Nephron (organoid): ENCODE results near the gene LPAR1.
"Not testable (repeated sequence)": the region's sequence is repeated elsewhere in the genome, so short reads cannot be mapped to it uniquely, and the experiment has no call there.

ENCODE experiments used
- H3K27ac Mint-ChIP-seq, 3 experiments: 2 replicates each; pipeline ENCODE4 v1.8.0; 2020; ENCODE audit warnings: mixed read lengths in 3 of 3, mild to moderate bottlenecking in 2 of 3, moderate library complexity in 1 of 3
- H3K27me3 Mint-ChIP-seq: 2 replicates; pipeline ENCODE4 v1.8.0; 2021; ENCODE audit warnings: low read depth, mild to moderate bottlenecking, moderate library complexity, mixed read lengths
- H3K36me3 Mint-ChIP-seq: 2 replicates; pipeline ENCODE4 v1.8.0; 2020; ENCODE audit warnings: low read depth, mixed read lengths
- H3K4me1 Mint-ChIP-seq: 2 replicates; pipeline ENCODE4 v1.8.0; 2020; ENCODE audit warnings: mixed read lengths
- H3K4me3 Mint-ChIP-seq, 3 experiments: 2 replicates each; pipeline ENCODE4 v1.8.0; 2020; ENCODE audit warnings: mild to moderate bottlenecking in 3 of 3, mixed read lengths in 3 of 3, moderate library complexity in 2 of 3
- H3K9me3 Mint-ChIP-seq: 2 replicates; pipeline ENCODE4 v1.8.0; 2020; ENCODE audit warnings: mixed read lengths
- TF ChIP-seq, protein P1 (sequence below), 3 experiments: fragments of 200-600 bp; sonication (generic); IDR thresholded peaks; one replicate each; pipeline ENCODE4 v1.5.0; 2021; ENCODE audit warnings: antibody characterized with exemption in 3 of 3; ENCODE audit not compliant: unreplicated experiment in 3 of 3

LPAR1 gene

DNA sequence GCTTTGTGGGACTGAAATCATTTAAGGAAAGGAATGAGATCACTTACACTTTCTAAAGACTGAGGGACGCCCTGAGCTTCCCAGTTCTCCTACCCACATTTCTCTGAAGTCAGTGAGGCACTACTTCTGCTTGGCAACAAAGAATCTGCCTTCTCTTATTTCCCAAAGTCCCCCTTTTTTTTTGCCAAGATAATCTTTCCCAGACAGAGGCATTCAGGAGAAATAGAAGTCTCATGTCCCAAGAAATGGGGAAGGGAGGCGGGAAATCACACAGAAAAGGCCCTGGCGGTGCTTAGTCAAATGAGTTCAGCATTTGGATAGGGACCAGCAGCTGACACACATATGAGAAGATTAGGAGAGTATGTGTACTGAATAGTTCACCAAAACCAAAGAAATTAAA is 210.0 kb downstream of the LPAR1 start:
- TF ChIP-seq, protein P1, sequence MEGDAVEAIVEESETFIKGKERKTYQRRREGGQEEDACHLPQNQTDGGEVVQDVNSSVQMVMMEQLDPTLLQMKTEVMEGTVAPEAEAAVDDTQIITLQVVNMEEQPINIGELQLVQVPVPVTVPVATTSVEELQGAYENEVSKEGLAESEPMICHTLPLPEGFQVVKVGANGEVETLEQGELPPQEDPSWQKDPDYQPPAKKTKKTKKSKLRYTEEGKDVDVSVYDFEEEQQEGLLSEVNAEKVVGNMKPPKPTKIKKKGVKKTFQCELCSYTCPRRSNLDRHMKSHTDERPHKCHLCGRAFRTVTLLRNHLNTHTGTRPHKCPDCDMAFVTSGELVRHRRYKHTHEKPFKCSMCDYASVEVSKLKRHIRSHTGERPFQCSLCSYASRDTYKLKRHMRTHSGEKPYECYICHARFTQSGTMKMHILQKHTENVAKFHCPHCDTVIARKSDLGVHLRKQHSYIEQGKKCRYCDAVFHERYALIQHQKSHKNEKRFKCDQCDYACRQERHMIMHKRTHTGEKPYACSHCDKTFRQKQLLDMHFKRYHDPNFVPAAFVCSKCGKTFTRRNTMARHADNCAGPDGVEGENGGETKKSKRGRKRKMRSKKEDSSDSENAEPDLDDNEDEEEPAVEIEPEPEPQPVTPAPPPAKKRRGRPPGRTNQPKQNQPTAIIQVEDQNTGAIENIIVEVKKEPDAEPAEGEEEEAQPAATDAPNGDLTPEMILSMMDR (IDR thresholded peaks at IDR 0.05; ENCODE audit: unreplicated experiment in 3 of 3): no peak
- no peak overlapping the region for H3K4me3 Mint-ChIP-seq
- no peaks in the 10 kb centered on the region for H3K36me3 Mint-ChIP-seq
- H3K9me3 Mint-ChIP-seq: peaks cover 13% of the 10 kb centered on the region
- no peaks in the 10 kb centered on the region for H3K27me3 Mint-ChIP-seq
- H3K27ac Mint-ChIP-seq: peak overlapping the region in 1 of 3 experiments; percentile 11
- H3K4me1 Mint-ChIP-seq: peaks cover 6% of the 10 kb centered on the region

DNA sequence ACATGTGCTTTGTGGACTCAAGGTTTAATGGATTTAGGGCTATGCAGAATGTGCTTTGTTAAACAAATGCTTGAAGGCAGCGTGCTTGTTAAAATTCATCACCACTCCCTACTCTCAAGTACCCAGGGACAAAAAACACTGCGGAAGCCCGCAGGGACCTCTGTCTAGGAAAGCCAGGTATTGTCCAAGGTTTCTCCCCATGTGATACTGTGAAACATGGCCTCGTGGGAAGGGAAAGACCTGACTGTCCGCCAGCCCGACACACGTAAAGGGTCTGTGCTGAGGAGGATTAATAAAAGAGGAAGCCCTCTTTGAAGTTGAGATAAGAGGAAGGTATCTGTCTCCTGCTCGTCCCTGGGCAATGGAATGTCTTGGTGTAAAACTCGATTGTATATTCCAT is 211.9 kb downstream of the LPAR1 start:
- H3K36me3 Mint-ChIP-seq, H3K4me1 Mint-ChIP-seq, H3K4me3 Mint-ChIP-seq, H3K27ac Mint-ChIP-seq, H3K27me3 Mint-ChIP-seq: not testable (repeated sequence)
- peaks cover 13% of the 10 kb centered on the region for H3K9me3 Mint-ChIP-seq

DNA sequence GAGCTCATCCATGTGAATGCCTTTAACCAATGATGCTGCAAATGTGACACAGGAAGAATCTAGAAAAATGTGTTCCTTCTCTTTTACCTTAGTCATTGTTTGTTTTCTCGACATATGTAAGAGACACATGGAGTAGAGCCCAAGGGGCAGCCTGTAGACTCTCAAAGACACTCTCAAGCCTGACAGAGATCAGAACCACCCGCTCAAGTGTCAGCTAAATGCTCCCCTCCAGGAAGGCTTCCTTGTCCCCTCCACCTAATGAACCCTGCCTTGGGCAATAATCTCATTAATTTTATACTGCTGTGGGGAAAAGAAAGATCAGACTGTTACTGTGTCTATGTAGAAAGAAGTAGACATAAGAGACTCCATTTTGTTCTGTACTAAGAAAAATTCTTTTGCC is 212.3 kb downstream of the LPAR1 start:
- no peak overlapping the region for H3K27ac Mint-ChIP-seq
- no peaks in the 10 kb centered on the region for H3K27me3 Mint-ChIP-seq
- H3K36me3 Mint-ChIP-seq: no peaks in the 10 kb centered on the region
- H3K4me1 Mint-ChIP-seq: peaks cover 14% of the 10 kb centered on the region
- TF ChIP-seq, protein P1 (IDR thresholded peaks at IDR 0.05; ENCODE audit: unreplicated experiment in 3 of 3): no peak
- H3K4me3 Mint-ChIP-seq: no peak overlapping the region
- peaks cover 13% of the 10 kb centered on the region for H3K9me3 Mint-ChIP-seq

DNA sequence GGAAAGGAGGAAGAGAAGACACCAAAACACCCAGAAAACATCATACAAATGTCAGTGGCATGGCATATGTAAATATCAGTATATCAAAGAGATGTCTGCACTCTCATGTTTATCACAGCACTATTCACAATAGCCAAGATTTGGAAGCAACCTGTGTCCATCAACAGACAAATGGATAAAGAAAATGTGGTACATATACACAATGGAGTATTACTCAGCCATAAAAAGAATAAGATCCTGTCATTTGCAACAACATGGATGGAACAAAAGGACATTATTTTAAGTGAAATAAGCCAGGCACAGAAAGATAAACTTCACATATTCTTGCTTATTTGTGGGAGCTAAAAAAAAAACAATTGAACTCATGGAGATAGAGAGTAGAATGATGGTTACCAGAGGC is 213.1 kb downstream of the LPAR1 start:
- not testable (repeated sequence) for H3K36me3 Mint-ChIP-seq, H3K27ac Mint-ChIP-seq, H3K4me3 Mint-ChIP-seq, H3K27me3 Mint-ChIP-seq
- Mint-ChIP-seq H3K9me3 (peaks cover 13% of the 10 kb centered on the region), H3K4me1 (peaks cover 17% of the 10 kb centered on the region)
